PC-9 (cell line): ENCODE measurements around the gene POFUT2.

Experiments used
- EZH2 ChIP-seq: fragments of 200-600 bp; sonication (generic); IDR thresholded peaks from 2 replicates; pipeline ENCODE4 v1.8.0; 2017; ENCODE audit warnings: antibody characterized with exemption, low read depth
- TF ChIP-seq, protein P1 (sequence below): fragments of 200-600 bp; sonication (generic); conservative IDR thresholded peaks from 2 replicates; pipeline ENCODE4 v1.6.1; 2017; ENCODE audit warnings: mixed run types, antibody characterized with exemption, mild to moderate bottlenecking, moderate library complexity

DNA sequence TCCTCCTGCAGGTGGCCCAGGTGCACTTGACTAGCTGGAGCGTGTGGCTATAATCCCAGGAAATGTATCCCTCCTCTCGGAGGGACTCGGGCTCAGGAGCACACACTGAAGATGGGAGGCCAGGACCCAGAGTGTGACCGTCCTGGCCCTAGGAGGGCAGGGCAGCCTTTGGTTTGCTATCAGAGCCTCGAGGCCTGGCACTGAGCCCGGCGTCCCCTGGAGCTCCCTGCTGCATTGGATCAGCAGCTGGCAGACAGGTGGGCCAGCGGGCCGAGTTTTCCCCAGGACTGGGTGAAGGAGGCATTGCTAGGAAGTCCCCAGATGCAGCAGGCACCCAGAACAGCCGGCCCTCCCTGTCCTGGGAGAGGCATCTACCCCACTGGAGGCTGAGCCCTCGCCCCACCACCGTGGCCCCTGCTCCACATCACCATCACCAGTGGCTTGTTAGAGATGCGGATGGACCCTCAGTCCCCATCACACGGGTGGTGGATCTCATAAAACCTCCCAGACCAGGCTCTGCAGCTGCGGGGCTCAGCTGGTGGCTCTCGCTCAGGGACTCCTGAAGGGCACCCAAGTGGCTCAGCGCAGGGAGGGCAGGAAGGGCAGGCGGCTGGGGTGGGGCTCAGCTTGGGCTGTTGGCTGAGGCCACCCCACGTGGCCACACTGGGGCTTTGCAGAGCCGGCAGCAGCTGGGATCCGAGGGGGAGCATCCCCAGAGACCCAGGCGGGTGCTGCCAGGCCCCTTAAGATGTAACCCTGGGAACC lies 32.7 kb upstream of the POFUT2 start:
- TF ChIP-seq, protein P1, sequence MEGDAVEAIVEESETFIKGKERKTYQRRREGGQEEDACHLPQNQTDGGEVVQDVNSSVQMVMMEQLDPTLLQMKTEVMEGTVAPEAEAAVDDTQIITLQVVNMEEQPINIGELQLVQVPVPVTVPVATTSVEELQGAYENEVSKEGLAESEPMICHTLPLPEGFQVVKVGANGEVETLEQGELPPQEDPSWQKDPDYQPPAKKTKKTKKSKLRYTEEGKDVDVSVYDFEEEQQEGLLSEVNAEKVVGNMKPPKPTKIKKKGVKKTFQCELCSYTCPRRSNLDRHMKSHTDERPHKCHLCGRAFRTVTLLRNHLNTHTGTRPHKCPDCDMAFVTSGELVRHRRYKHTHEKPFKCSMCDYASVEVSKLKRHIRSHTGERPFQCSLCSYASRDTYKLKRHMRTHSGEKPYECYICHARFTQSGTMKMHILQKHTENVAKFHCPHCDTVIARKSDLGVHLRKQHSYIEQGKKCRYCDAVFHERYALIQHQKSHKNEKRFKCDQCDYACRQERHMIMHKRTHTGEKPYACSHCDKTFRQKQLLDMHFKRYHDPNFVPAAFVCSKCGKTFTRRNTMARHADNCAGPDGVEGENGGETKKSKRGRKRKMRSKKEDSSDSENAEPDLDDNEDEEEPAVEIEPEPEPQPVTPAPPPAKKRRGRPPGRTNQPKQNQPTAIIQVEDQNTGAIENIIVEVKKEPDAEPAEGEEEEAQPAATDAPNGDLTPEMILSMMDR: no peak
- TF ChIP-seq EZH2: no peak
